CD4-positive, alpha-beta T cell treated with Interleukin-17A for 4 hours (primary cell): ENCODE results near the gene SLC45A2.
"Not testable (repeated sequence)": the region's sequence is repeated elsewhere in the genome, so short reads cannot be mapped to it uniquely, and the experiment has no call there.

Experiments
- DNase-seq: peaks from one replicate; pipeline ENCODE4 v3.0.0-alpha.2; 2020; ENCODE audit warnings: mixed read lengths

Gene SLC45A2

GRCh38 chr5:33984671-33985124 lies at the start of gene SLC45A2:
TSS of gene SLC45A2 (minus strand) at chr5:33984693. CDS start at chr5:33984583, 110 bp downstream.
- no peak for DNase-seq

GRCh38 chr5:34031966-34032365 lies 47.5 kb upstream of the SLC45A2 start:
- DNase-seq, result no peak

- no peak for DNase-seq
Measured at GRCh38 chr5:34031117-34031516, 46.6 kb upstream of the SLC45A2 start.

GRCh38 chr5:34030585-34030984 lies 46.1 kb upstream of the SLC45A2 start:
- not testable (repeated sequence) for DNase-seq

GRCh38 chr5:34030048-34030447 lies 45.6 kb upstream of the SLC45A2 start:
- DNase-seq, result no peak

- DNase-seq, result no peak
Measured at GRCh38 chr5:34028349-34028748, 43.9 kb upstream of the SLC45A2 start.

DNA sequence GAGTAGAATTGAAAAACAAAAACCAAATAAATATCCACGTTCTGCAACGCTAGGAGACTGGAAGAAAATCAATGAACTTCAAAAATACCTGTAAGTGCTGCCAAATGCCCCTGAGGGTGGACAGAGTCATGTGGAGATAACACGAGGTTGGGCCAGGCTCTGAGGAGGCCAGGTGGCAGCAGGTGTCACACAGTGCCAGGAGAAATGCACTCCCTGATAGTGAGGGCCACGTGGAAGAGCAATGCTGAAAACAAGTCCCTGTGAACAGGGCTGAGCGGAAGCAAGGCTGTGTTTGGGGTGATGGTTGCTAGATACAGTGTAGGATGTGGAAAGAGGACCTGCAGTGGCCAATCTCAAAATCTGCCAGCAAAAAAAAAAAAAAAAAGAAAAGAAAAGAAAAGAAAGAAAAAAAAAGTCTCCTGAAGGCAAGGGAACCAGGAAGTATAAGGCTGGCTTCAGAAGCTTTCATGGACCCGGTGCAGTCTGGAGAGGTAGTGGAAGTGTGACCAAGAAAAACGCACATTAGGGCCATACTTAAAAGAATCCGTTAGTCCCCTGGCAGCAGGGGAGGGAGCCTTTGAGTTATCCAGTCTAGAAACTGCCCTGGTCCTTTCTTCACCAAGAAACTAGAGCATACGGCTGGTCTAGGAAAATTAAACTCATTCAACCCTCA lies 41.7 kb upstream of the SLC45A2 start:
- DNase-seq, result no peak

- peak; percentile 47 for DNase-seq
Measured at GRCh38 chr5:34022121-34022705, 37.7 kb upstream of the SLC45A2 start.

DNA sequence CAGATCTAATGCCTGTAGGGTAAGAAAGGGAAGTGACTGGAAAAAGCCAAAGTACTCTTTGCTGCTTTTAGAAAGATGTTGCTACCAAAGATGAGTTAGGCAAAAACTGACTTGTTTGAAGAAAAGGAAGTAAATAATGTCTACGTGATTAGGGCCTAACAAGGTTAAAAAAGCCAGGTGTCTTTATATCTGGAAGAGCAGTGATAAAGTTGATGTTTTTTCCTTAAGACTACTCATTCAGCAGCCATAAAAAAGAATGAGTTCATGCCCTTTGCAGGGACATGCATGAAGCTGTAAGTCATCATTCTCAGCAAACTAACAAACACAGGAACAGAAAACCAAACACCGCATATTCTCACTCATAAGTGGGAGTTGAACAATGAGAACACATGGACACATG lies 36.8 kb upstream of the SLC45A2 start:
- no peak for DNase-seq

- no peak for DNase-seq
Measured at GRCh38 chr5:34020726-34021125, 36.2 kb upstream of the SLC45A2 start.

GRCh38 chr5:34017254-34017653 lies 32.8 kb upstream of the SLC45A2 start:
- no peak for DNase-seq

DNA sequence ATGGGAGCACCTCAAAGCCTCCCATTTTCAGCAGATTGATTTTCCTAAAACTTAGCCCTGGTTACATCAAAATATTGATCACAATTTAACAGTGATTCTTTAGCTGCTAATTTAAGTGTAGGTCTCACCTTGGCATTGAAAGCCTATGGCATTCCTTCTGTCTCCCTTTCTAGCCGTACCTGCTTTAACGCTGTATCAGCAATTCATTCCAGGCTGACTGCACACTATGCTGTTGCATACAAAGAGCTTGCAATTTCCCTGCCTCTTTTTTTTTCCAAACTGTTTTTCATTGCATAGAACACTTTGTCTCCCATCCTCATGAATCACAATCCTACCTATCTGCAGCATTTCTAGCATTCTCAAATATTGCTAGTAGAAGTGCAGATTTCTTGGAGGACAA lies 32.3 kb upstream of the SLC45A2 start:
- no peak for DNase-seq

GRCh38 chr5:34016222-34016621 lies 31.7 kb upstream of the SLC45A2 start:
- DNase-seq, result no peak

DNA sequence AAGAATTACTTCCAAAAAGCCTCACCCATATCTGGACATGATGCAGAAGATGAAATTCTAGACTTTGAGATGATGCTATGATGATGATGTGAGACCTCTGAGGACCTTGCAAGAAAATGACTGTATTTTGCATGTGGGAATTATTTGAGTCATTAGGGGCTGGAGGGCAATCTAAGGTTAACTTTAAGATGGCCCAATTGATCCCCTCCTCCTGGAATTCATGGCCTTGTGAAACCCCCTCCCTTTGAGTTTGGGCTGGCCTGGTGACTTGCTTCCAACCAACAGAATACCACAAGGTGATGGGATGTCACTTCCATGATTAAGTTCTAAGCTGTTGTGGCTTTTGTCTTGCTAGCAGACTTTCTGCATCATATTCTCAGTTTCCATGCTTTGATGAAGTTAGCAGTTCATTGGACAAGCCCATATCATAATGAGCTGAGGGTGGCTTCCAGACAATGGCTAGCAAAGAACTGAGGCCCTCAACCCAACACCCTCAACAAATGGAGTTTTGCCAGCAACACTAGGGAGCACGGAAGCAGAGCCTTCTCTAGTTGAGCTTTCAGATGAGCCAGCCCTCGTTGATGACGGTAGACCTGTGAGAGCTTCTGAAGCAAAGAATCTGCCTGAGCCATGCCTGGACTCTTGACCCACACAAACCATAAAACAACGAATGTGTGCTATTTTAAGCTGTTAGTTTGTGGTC lies 30.8 kb upstream of the SLC45A2 start:
- DNase-seq, result no peak

DNA sequence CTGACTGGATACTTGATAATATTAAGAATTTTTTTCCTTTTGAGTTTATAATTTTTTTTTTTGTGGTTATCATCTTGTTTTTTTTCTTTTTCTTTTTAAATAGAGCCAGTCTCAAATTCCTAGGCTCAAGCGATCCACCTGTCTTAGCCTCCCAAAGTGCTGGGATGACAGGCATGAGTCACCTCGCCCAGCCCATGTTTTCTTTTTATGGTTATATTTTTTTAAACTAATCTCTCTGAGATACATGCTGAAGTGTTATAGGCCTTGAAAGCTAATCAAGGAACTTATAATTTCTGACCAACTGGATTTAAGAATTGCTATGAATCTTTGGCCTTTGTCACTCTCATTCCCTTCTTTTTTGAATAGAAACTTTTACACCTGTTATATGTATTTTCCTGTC lies 30.1 kb upstream of the SLC45A2 start:
- no peak for DNase-seq

DNA sequence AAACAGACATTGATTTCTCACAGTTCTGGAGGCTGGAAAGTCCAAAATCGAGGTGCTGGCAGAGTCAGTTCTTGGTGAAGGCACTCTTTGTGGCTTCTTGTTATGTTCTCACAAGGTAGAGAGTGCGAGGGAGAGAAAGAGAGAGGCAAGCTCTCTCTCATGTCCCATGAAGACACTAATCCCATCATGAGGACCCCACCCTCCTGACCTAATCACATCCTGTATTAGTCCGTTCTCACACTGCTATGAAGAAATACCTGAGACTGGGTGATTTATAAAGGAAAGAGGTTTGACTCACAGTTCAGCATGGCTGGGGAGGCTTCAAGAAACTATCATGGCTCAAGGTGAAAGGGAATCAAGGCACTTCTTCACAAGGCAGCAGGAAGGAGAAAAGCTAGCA lies 29.1 kb upstream of the SLC45A2 start:
- no peak for DNase-seq

GRCh38 chr5:34012791-34013190 lies 28.3 kb upstream of the SLC45A2 start:
- no peak for DNase-seq

DNA sequence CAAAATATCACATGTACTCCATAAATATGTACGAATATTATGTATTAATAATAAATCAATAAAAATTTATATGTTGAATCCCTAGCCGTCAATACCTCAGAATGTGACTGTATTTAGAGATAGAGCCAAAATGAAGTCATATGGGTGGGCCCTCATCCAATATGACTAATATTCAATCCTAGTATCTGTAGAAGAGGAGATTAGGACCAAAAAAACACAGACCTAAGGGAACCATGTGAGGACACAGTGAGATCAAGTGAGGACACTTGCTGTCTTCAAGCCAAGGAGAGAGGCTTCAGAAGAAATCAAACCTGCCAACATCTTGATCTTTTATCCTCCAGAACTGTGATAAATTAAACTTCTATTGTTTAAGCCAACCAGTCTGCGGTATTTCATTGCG lies 27.0 kb upstream of the SLC45A2 start:
- no peak for DNase-seq

DNA sequence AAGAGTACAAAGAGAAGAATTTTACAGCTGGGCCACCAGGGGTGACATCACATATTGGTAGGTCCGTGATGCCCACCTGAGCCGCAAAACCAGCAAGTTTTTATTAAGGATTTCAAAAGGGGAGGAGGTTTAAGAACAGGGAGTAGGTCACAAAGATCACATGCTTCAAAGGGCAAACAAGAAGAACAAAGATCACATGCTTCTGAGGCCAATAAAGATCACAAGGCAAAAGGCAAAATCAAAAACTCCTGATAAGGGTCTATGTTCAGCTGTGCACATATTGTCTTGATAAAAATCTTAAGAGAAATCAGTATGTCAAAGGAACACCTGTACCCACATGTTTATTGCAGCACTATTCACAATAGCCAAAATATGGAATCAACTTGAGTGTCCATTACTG lies 25.7 kb upstream of the SLC45A2 start:
- DNase-seq, result not testable (repeated sequence)

GRCh38 chr5:34009610-34010009 lies 25.1 kb upstream of the SLC45A2 start:
- no peak for DNase-seq

- no peak for DNase-seq
Measured at GRCh38 chr5:34008802-34009201, 24.3 kb upstream of the SLC45A2 start.

- DNase-seq, result peak; percentile 98
Measured at GRCh38 chr5:34007621-34008600, 23.4 kb upstream of the SLC45A2 start, which contains the start of gene AMACR. TSS of gene AMACR (minus strand) at chr5:34008050. CDS start at chr5:34008019, 31 bp downstream.

DNA sequence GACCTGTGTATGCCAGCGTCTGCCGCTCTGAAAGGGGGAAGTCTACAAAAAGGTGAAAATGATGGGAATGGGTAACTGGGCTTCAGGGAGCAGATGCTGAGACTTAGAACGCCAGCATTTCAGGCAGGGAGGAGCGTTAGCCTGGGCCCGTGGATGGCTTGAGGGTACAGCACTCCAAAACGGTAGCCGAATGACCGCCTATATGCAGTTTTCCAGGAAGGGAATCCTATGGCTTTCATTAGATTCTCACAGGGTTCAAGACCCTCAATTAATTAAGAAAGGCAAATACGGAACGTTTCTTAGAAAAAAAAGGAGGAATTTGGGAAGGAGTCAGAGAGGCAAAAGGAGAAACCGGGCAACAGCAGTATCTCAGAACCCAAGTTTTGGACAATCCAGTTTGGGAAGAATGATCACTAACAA lies 22.7 kb upstream of the SLC45A2 start:
- DNase-seq, result no peak
